ENCODE data around the gene FAAP20.

FAAP20 gene

DNA sequence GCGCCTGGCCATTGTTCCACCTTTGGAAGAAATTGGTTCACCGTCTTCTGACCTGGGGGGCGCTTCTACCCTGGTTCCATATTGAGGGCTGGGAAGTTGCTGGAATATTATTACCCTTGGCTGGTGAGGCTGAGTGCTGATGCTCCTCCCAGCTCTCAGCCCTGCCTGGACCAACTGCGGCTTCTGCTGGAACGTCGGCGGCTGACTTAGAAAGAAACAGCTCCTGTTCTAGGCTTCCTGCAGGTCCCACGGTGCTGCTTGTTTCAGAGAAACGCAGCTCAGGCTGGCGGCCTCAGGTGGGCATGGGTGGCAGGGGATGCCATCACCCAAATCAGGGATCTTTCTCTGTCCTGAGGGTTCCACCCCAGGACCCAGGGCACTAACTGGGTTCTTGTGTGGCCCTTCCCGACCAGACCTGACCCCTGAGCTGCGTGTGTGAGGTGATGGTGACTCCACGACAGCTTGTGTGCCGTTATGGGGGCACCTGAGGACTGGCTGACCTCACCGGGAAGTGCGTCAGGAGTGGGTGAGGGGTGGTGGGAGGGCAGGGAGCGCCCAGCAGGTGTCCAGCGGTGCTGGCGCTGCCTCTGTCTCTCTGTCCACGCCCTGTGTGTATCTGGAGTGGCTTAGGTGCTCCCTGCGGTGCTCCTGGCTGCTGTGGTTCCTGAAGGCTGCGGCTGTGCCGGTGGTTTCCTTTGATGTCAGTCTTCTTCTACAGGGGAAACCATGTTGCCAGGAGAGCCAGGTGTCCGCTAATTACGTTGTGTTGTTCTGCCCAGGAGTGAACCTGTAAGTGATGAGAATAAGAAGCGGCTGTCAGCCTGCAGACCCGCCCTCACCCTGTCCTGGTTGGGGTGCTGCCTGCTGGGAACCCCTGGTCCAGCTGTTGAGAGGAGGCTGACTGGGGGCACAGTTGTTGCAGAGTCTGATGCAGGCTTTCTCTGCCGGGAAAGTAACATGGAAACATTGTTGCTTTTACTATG lies 42.4 kb upstream of the FAAP20 start:
- WGBS (ENCODE audit: insufficient coverage, insufficient read length) = no CpG with 5 or more reads among the region's 28 CpGs
- no peak for DNase-seq (ENCODE audit: low read depth, low spot score)
- H3K9me3 ChIP-seq (ENCODE audit: control insufficient read depth, insufficient read depth, low read length) = no peaks in the 10 kb centered on the region
- H3K36me3 ChIP-seq (ENCODE audit: control insufficient read depth, insufficient read depth, low read length) = peaks cover 4% of the 10 kb centered on the region
- no peaks in the 10 kb centered on the region for H3K27me3 ChIP-seq (ENCODE audit: control insufficient read depth, insufficient read depth, low read length)
- H3K4me3 ChIP-seq (ENCODE audit: low read length) = no peak overlapping the region
- H3K4me1 ChIP-seq (ENCODE audit: control insufficient read depth, insufficient read depth, low read length) = peaks cover 8% of the 10 kb centered on the region
- H3K27ac ChIP-seq (ENCODE audit: low read length) = no peak overlapping the region

DNA sequence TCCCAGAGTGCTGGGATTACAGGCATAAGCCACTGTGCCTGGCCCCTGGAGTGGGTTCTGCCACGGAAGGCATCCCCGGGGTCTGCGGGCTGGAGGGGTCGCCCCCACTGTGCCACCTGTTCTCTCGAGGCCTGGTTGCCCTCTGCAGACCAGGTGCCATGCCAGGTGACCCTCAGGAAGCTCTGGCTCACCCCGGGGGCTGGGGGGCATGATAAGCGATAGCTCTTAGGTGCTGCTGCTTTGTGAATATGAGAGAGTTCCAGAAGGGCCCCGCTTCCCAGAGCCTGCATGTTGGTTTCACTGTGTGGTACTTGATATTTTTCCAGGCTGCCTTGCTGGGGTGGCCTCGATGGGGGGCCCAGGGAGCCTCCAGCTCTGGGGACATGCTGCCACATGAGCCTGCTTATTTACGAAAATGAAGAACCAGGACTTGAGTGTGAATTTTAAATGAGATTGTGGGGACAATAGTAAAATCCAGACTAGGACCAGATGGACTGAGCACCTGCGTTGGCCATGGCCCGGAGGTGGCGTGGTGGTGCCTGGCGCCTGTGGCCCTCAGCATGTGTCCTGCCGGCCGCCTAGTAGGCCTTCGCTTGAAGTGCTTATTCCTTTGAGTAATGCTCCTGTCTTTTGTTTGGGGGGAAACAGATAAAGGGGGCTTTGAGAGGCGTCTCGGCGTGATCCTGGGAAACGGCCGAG lies 40.9 kb upstream of the FAAP20 start:
- peaks cover 16% of the 10 kb centered on the region for H3K4me1 ChIP-seq (ENCODE audit: control insufficient read depth, insufficient read depth, low read length)
- H3K36me3 ChIP-seq (ENCODE audit: control insufficient read depth, insufficient read depth, low read length) = peaks cover under 1% of the 10 kb centered on the region
- no peaks in the 10 kb centered on the region for H3K27me3 ChIP-seq (ENCODE audit: control insufficient read depth, insufficient read depth, low read length)
- H3K9me3 ChIP-seq (ENCODE audit: control insufficient read depth, insufficient read depth, low read length) = no peaks in the 10 kb centered on the region
- no peak for DNase-seq (ENCODE audit: low read depth, low spot score)
- no peak overlapping the region for H3K4me3 ChIP-seq (ENCODE audit: low read length)
- no peak overlapping the region for H3K27ac ChIP-seq (ENCODE audit: low read length)
- WGBS (ENCODE audit: insufficient coverage, insufficient read length) = no CpG with 5 or more reads among the region's 22 CpGs

DNA sequence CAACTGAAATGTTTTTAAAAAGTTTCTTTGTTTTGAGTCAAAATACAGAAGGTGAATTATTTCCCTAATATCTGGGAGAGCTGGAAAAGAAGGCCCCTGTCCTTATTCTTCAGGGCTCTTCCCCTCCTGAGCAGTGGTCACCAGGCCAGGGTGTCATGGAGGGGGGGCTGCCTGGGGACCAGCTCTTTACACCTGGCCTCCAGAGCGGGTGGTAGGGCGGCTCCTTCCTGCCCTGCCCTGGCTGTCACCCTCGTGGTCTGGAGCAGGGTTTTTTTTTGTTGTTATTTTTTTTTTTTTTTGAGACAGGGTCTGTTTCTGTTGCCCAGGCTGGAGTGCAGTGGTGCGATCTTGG lies 40.2 kb upstream of the FAAP20 start:
- no CpG with 5 or more reads among the region's 4 CpGs for WGBS (ENCODE audit: insufficient coverage, insufficient read length)
- no peak for DNase-seq (ENCODE audit: low read depth, low spot score)
- Histone ChIP-seq H3K27ac (ENCODE audit: low read length) (no peak overlapping the region), H3K9me3 (ENCODE audit: control insufficient read depth, insufficient read depth, low read length) (no peaks in the 10 kb centered on the region), H3K4me1 (ENCODE audit: control insufficient read depth, insufficient read depth, low read length) (peaks cover 20% of the 10 kb centered on the region), H3K36me3 (ENCODE audit: control insufficient read depth, insufficient read depth, low read length) (no peaks in the 10 kb centered on the region; the same call in 1 of the 2 replicates), H3K27me3 (ENCODE audit: control insufficient read depth, insufficient read depth, low read length) (no peaks in the 10 kb centered on the region), H3K4me3 (ENCODE audit: low read length) (no peak overlapping the region)

DNA sequence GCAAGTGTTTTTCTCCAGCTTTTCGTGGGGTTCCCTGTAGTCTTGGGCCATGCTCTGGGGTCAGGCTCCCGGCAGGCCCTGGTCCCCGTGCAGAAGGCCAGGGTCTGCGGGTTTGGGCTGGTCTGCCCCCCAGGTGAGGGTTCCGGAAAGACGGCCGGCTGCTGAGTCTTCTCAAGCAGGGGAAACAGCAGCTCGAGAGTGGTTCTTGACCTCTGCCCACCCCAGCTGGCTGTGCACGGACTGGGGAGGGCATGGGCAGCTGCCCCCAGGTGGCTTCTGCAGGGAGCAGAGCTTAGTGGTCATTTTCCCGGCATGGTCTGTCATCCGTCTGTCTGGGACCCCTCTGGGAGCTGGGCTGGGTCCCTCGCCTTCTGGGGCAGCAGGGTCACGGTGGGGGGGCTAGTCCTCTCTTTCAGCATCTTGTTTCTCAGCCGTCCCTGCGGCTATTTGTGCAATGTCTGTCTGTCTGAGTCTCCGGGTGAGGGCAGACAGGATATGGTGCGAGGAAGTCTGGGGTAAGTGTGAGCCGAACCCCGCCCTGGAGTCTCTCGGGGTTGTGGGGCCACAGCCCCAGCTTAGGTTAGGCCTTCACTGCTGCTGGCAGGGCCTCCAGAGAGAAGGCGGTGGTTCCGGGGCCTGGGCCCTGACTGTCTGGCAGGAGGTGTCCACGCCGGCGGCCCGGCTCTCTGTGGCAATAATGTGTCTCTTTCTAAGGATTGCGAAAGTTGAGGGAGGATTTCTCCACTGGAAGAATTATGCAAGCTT lies 39.6 kb upstream of the FAAP20 start:
- H3K4me1 ChIP-seq (ENCODE audit: control insufficient read depth, insufficient read depth, low read length) = peaks cover 20% of the 10 kb centered on the region
- no peak overlapping the region for H3K27ac ChIP-seq (ENCODE audit: low read length)
- DNase-seq (ENCODE audit: low read depth, low spot score) = no peak

DNA sequence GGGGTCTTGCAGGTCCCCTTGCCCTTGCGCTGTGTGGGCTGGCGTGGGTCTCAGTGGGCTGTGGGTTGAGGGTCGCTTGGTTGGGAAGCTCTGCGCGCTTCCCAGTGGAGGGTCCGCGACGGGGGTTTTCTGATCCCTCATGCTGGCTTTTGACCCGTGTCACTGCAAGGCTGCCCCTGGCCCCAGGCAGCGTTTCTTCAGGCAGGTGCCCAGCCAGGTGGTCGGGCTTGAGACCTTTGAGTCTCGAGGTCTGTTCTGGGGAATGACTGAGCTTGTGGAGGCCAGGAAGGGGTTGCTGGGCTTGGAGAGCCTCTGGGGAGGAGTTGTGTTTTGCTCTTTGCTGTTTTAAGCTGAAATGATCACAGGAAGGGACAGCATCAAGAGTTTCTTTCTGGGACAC lies 38.9 kb upstream of the FAAP20 start:
- no peak for DNase-seq (ENCODE audit: low read depth, low spot score)
- Histone ChIP-seq H3K9me3 (ENCODE audit: control insufficient read depth, insufficient read depth, low read length) (no peaks in the 10 kb centered on the region), H3K27ac (ENCODE audit: low read length) (no peak overlapping the region), H3K4me1 (ENCODE audit: control insufficient read depth, insufficient read depth, low read length) (peaks cover 16% of the 10 kb centered on the region), H3K36me3 (ENCODE audit: control insufficient read depth, insufficient read depth, low read length) (no peaks in the 10 kb centered on the region; the same call in 1 of the 2 replicates), H3K4me3 (ENCODE audit: low read length) (no peak overlapping the region), H3K27me3 (ENCODE audit: control insufficient read depth, insufficient read depth, low read length) (no peaks in the 10 kb centered on the region)
- no CpG with 5 or more reads among the region's 12 CpGs for WGBS (ENCODE audit: insufficient coverage, insufficient read length)

More for the DNA sequence above, 39.6 kb upstream of the FAAP20 start:
- Histone ChIP-seq H3K27me3 (ENCODE audit: control insufficient read depth, insufficient read depth, low read length) (no peaks in the 10 kb centered on the region), H3K36me3 (ENCODE audit: control insufficient read depth, insufficient read depth, low read length) (no peaks in the 10 kb centered on the region; the same call in 1 of the 2 replicates), H3K4me3 (ENCODE audit: low read length) (no peak overlapping the region), H3K9me3 (ENCODE audit: control insufficient read depth, insufficient read depth, low read length) (no peaks in the 10 kb centered on the region)
- no CpG with 5 or more reads among the region's 27 CpGs for WGBS (ENCODE audit: insufficient coverage, insufficient read length)

DNA sequence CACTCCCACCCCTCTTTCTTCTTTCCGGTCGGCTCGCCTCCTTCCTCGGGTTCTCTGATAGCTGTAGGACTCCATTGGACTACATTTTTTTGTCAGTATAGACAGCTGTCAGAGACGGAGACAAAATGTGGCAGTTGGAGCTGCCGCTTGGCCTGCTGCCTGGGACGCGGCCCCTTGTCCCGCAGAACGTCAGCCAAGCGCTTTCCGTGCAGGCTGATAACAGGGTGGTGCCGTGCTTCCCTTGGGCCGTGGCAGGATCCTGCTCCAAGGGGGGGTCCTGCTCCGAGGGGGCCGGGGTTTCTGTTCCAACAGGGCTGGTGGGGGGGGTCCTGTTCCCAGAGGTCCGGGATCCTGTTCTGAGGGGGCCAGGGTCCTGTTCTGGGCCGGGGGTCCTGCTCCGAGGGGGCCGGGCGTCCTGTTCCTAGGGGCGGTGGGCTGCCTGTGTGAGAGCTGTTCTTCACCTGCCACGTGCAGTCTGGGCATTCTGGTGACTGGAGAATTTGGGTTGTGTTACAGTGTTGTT lies 38.4 kb upstream of the FAAP20 start:
- Histone ChIP-seq H3K4me3 (ENCODE audit: low read length) (no peak overlapping the region), H3K36me3 (ENCODE audit: control insufficient read depth, insufficient read depth, low read length) (no peaks in the 10 kb centered on the region; the same call in 1 of the 2 replicates), H3K27me3 (ENCODE audit: control insufficient read depth, insufficient read depth, low read length) (no peaks in the 10 kb centered on the region), H3K4me1 (ENCODE audit: control insufficient read depth, insufficient read depth, low read length) (peaks cover 15% of the 10 kb centered on the region), H3K27ac (ENCODE audit: low read length) (no peak overlapping the region), H3K9me3 (ENCODE audit: control insufficient read depth, insufficient read depth, low read length) (no peaks in the 10 kb centered on the region)
- DNase-seq (ENCODE audit: low read depth, low spot score) = no peak
- WGBS (ENCODE audit: insufficient coverage, insufficient read length) = no CpG with 5 or more reads among the region's 23 CpGs

DNA sequence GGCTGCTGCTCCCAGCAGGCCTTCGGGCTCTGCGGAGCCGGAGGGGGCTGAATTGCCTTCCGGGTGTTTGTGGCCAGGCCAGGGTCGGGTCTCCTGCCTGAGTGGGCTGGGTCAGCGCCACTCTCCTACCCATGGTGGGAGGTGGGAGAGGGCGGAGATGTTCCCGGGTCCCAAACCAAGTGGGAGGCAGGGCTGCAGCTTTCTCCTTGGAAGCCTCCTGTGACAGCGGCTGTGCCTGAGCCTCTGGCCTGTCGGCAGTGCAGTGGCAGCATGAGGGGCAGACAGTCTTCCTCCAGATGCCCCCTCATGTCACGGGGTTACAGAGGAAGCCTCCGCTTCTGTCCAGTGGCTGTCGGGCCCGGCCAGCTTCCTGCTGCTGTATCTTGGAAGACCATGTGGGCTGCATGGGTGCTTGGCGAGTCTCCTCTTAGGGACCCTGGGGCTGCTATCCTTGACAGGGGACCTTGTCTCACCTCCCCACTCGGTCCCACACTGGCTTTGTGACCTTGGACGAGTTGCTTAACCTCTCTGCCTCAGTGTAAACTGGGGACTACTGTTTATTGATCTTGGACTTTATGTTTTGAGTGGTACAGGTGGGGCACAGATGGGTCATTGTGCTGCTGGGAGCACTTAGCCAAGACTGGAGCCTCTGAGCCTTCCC lies 37.8 kb upstream of the FAAP20 start:
- H3K4me3 ChIP-seq (ENCODE audit: low read length) = no peak overlapping the region
- no CpG with 5 or more reads among the region's 17 CpGs for WGBS (ENCODE audit: insufficient coverage, insufficient read length)
- H3K9me3 ChIP-seq (ENCODE audit: control insufficient read depth, insufficient read depth, low read length) = no peaks in the 10 kb centered on the region
- H3K4me1 ChIP-seq (ENCODE audit: control insufficient read depth, insufficient read depth, low read length) = peaks cover 15% of the 10 kb centered on the region
- no peak for DNase-seq (ENCODE audit: low read depth, low spot score)
- H3K36me3 ChIP-seq (ENCODE audit: control insufficient read depth, insufficient read depth, low read length) = no peaks in the 10 kb centered on the region; the same call in 1 of the 2 replicates
- no peaks in the 10 kb centered on the region for H3K27me3 ChIP-seq (ENCODE audit: control insufficient read depth, insufficient read depth, low read length)
- no peak overlapping the region for H3K27ac ChIP-seq (ENCODE audit: low read length)

DNA sequence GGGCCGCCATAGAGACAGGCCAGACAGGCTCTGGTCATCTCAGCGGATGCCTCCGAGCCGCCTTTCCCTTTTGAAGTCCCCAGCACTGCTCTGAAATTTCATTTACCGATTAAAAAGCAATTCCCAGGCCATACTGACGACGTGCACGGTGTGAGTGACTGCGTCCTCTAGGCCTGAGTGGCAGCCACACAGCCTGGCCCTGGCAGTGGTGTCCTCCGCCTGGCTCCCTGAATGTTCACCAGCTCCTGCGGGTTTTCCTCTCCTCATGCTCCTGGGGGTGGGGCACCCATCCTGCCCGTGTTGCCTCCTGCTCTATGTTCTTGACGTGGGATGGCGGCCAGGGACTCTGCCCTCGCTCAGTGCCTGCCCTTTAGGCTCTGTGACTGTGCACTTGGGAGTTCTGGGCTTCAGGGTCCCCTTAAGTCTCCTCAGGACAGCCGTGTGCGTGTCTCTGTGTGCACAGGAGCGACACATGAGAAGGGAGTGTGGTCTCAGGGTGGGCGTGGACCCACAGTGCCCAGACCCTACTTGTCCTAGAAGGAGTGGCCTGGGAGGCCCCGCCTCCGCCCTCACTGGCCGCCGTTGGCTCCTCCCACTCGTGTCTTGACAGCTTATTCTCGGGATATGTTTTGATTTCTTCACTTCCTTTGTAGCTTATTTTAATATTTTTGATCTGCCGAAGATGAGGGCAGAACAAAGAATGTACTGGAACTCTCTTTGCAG lies 37.1 kb upstream of the FAAP20 start:
- H3K27me3 ChIP-seq (ENCODE audit: control insufficient read depth, insufficient read depth, low read length) = no peaks in the 10 kb centered on the region
- H3K4me1 ChIP-seq (ENCODE audit: control insufficient read depth, insufficient read depth, low read length) = peaks cover 15% of the 10 kb centered on the region
- no peaks in the 10 kb centered on the region for H3K9me3 ChIP-seq (ENCODE audit: control insufficient read depth, insufficient read depth, low read length)
- WGBS (ENCODE audit: insufficient coverage, insufficient read length) = no CpG with 5 or more reads among the region's 26 CpGs
- H3K36me3 ChIP-seq (ENCODE audit: control insufficient read depth, insufficient read depth, low read length) = no peaks in the 10 kb centered on the region; the same call in 1 of the 2 replicates
- H3K27ac ChIP-seq (ENCODE audit: low read length) = no peak overlapping the region
- DNase-seq (ENCODE audit: low read depth, low spot score) = no peak
- no peak overlapping the region for H3K4me3 ChIP-seq (ENCODE audit: low read length)

DNA sequence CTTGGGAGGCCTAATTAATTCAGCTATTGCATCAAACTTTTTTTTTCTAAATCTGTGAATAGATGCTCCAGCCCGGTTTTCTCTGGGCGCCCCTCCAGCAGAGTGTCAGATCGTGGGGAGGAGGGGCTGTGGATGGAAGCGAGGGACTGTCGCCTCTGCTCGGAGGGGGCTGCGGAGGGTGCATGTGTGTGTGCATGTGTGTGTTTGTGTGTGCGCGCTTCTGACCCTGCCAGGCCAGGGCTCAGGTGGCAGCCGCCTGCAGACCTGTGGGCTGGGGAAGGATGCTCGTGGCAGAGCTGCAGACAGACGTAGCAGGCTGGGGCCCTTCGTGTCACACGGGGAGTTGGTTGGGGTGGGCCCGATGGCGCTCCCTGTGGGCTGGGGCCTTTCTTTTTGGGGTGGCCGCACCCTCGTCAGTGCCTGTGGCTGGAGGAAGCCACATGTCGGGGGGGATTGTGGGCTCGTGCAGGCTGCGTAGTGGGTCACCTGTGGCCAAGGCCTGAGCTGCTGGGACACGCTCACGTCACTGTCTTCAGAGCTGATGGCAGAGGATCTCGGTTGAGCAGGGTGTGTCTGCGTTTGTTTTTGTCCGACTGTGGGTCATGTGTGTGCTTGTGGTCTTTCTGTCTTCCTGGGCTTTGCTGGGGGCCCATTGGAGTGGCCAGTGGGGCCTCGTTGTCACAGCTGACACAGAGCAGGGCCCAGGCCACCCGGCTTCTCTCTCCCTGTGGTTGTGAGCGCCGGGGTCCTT lies 36.4 kb upstream of the FAAP20 start:
- Histone ChIP-seq H3K36me3 (ENCODE audit: control insufficient read depth, insufficient read depth, low read length) (no peaks in the 10 kb centered on the region; the same call in 1 of the 2 replicates), H3K4me1 (ENCODE audit: control insufficient read depth, insufficient read depth, low read length) (peaks cover 19% of the 10 kb centered on the region), H3K4me3 (ENCODE audit: low read length) (peak overlapping the region; percentile 3; the same call in 1 of the 2 replicates), H3K27ac (ENCODE audit: low read length) (no peak overlapping the region), H3K27me3 (ENCODE audit: control insufficient read depth, insufficient read depth, low read length) (no peaks in the 10 kb centered on the region), H3K9me3 (ENCODE audit: control insufficient read depth, insufficient read depth, low read length) (no peaks in the 10 kb centered on the region)
- no peak for DNase-seq (ENCODE audit: low read depth, low spot score)
- WGBS (ENCODE audit: insufficient coverage, insufficient read length) = no CpG with 5 or more reads among the region's 30 CpGs

All from iPS DF 6.9 (cell line).